GM12892 (cell line): Measurements from ENCODE around the gene CDC37.
"Not testable (repeated sequence)": the region's sequence is repeated elsewhere in the genome, so short reads cannot be mapped to it uniquely, and the experiment has no call there.

ENCODE experiments used
- DNase-seq: peaks from one replicate; pipeline ENCODE4 v3.0.0; 2011; ENCODE audit not compliant: insufficient read length
- FAIRE-seq: peaks from 2 replicates; lab custom pipeline; 2011; peaks lifted over from hg19 to GRCh38; lab: Jason Lieb, UNC
- POLR2A ChIP-seq: IDR thresholded peaks from 2 replicates; pipeline ENCODE4 v1.6.1; 2011; ENCODE audit warnings: low read depth, low read length, control low read depth
- POLR2AphosphoS5 ChIP-seq: IDR thresholded peaks from 2 replicates; pipeline ENCODE4 v1.6.1; 2011; ENCODE audit warnings: low read depth, low read length, control low read depth
- TAF1 ChIP-seq: IDR thresholded peaks from 2 replicates; pipeline ENCODE4 v1.6.1; 2011; ENCODE audit warnings: low read depth, mild to moderate bottlenecking, control low read depth, low read length, borderline replicate concordance

CDC37 gene

DNA sequence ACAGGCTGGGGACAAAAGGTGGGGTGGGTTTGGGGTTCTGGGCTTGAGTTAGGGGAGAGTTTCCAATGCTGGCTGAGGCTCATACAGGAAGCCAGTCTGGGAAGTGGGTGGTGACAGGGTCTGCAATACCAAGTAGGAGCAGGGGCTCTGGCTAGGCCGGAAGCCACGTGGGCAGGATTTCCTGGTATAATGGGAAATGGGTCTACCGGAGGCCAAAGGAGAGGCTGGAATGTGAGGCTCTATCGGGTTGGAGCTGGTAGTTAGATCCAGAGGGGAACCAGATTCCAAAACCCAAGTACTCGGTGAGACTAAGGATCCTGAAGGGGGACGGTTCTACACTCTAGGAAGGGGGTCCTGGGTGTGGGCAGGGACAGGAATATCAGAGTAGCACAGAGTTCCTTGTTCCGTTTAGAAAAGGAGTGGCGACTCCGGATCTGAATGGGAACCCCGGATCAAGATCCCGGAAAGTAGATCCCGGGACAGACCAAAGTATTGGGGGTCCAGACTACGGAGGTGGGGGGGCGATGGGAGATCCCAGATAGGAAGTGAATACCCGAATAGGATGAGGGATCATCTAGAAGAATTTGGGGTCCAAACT lies 802 bp downstream of the CDC37 start:
- TF ChIP-seq POLR2AphosphoS5 (no peak), POLR2A (no peak)
- FAIRE-seq = no peak
- DNase-seq = no peak

DNA sequence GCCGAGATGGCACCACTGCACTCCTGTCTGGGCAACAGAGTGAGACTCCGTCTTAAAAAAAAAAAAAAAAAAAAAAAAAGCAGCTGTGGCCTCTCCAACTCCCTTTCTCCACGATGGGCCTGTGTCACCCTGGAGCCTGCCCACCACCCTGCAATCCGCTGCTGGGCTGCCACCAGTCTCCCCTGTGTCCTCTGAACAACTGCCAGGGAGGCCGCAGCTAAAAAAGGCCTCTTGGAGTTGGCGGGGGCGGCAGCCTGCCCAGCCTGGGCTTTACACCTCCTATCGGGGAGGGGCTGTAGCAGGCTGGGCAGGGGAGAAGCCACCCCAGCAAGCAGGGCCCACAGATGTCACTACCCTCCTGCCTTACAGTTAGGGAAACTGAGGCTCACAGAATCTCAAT lies 3.5 kb downstream of the CDC37 start:
- TF ChIP-seq POLR2A (no peak), TAF1 (no peak), POLR2AphosphoS5 (no peak)
- no peak for FAIRE-seq
- no peak for DNase-seq

DNA sequence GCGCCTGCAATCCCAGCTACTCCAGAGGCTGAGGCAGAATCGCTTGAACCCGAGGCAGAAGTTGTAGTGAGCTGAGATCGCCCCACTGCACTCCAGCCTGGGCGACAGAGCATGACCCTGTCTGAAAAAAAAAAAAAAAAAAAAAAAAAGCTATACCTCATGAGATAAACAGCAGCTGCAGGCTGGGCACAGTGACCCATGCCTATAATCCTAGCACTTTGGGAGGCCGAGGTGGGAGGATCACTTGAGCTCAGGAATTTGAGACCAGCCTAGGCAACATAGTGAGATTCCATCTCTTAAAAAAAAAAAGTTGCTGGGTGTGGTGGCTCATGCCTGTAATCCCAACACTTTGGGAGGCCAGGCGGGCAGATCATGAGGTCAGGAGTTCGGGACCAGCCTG lies 4.0 kb downstream of the CDC37 start:
- DNase-seq, FAIRE-seq: not testable (repeated sequence)

DNA sequence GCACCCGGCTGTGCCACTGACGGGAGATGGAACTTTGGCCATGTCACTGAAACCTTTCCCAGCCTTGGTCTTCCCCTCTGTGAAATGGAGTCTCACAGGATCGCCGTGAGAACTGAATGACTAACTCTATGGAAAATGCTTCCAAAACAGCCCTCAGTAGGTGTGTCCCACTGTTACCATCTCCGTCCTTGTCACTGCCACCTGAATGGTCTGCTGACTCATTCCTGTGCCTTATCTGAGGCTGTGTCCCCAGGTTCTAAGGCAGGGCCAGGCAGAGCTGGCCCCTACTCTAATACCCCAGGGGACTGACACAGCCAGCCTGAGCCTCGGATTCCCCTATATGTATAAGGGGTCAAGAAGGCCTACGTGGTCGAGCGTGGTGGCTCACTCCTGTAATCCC lies 4.5 kb downstream of the CDC37 start:
- DNase-seq = no peak
- TF ChIP-seq TAF1 (no peak), POLR2A (no peak), POLR2AphosphoS5 (no peak)
- FAIRE-seq = no peak

DNA sequence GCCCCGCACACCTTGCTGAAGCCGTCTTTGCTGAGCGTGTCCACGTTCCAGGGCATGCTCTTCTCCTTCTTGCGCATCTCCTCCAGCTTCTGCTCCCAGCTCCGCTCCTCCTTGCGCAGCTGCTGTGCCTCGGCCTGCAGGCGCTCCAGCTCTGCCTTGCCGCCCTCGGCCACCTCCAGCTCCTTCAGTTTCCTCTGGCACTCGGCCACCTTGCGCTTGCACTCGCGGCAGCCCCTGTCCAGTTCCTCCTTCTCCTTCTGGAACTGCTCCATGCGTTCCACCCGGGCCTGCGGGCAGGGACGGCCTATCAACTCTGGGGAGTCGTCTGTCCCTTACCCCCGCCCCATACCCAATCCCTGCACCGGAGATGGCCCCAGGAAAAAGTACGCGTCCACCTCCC lies 7.4 kb downstream of the CDC37 start:
- TF ChIP-seq POLR2A = no peak
- no peak for TF ChIP-seq TAF1
- no peak for TF ChIP-seq POLR2AphosphoS5
- DNase-seq (peak; percentile 11), FAIRE-seq (no peak)

DNA sequence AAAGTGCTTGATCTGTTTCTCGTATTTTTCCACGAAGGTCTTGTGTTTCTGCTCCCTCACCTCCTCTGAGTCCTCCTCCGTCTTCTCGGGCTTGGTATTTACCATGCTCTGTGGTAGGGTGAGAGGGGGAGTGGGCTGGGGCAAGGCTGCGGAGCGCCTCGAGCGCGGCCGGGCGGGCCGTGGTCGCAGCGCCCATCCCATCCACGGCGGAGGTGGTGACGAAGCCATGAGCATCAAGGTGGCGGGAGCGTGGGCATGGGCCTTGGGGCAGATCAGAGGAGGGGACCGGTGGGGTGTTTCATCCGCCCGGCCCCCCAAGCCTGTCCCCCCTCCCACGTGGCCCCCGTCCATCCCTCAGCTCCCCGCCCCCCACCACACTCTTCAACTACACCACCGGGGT lies 7.9 kb downstream of the CDC37 start:
- no peak for TF ChIP-seq TAF1
- TF ChIP-seq POLR2A = no peak
- TF ChIP-seq POLR2AphosphoS5 = no peak
- DNase-seq (no peak), FAIRE-seq (no peak)

DNA sequence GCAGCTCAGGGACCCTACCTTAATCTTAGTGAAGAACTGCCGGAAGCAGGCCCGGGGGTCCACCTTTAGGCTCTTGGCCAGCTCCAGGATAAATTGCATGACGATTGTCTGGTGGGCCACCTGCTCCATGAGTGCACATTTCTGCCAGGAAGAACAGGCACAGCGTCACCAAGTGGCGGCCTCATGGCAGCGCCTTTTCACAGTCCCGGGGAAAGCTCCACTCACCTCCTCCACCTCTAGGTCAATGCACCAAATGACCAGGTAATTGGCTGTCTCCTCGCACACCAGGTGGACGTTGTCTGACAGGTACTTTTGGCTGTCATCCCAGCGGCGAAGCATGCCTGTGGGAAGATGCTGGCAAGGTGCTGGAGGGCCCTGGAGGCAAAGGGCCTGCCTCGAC lies 8.3 kb downstream of the CDC37 start:
- TF ChIP-seq POLR2A (no peak), POLR2AphosphoS5 (no peak), TAF1 (no peak)
- no peak for FAIRE-seq

DNA sequence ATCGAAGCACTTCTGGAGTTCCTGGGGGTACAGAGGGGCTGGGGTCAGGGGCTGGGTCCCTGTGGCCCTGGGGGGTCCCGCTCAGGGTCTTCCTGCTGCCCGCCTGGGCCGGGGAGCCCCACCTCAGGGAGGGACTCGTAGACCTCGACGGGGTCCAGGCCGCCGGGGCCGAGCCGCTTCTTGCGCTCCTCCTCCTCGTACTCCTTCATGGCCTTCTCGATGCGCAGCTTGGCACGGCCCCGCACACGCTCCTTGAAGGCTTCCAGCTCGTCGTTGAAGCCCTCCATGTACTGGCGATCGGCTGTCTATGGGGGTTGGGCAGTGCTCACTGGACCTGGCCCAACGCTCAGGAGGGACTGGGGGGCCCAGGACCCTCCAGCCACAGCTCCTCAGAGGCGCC lies 10.2 kb downstream of the CDC37 start:
- DNase-seq = no peak
- no peak for FAIRE-seq
- TF ChIP-seq POLR2AphosphoS5 (no peak), TAF1 (no peak), POLR2A (no peak)

More for the DNA sequence above, 8.3 kb downstream of the CDC37 start:
- no peak for DNase-seq

DNA sequence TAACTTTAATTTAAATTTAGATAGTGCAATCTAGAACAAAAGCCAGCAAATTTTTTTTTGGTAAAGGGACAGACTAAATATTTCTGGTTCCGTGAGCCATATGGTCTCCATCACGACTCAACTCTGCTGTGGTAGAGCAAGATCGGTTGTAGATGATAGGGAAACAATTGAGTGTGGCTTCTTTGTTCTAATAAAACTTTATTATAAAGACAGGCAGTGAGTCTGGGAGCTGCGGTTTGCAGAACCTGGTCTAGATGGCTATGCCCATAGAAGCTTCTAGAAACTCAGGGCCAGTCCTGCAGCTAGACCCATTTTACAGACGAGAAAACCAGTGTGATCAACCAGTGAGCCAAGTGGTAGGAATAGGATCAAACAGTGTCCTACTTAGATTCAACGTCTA lies 11.2 kb downstream of the CDC37 start:
- DNase-seq (no peak), FAIRE-seq (no peak)
- TF ChIP-seq POLR2AphosphoS5 (no peak), POLR2A (no peak), TAF1 (no peak)

DNA sequence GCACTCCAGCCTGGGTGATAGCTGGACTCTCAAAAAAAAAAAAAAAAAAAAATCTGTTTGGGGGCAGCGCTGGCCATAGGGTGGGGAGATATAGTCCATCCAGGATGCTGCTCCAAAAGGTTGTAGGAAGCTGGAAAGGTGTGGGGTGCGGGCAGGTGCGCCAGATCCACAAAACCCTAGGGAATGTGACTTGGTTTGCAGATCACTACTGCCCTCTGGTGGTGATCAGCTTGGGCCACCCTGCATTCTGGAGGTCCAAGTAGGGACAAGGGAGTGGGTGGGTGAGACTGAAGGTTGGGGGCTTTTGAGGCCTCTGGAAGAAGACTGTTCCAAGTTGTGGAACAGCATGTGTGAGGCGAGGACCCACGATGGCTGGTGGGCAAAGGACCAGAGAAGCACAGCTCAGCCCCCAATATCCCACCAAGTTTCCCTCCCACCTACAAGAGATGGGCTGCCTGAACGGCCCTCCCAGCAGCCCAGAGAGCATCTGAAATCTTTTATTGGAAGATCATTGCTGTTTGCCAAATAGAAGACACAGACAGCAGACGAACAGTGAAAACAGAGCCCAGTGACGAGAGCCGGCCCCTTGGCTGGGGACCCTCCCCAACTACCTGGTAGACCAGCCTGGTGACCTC lies 12.6 kb downstream of the CDC37 start:
- FAIRE-seq (peak; percentile 91), DNase-seq (no peak)
- TF ChIP-seq POLR2AphosphoS5 = peak; percentile 67
- no peak; the same call in 1 of the 2 replicates for TF ChIP-seq POLR2A
- no peak for TF ChIP-seq TAF1

DNA sequence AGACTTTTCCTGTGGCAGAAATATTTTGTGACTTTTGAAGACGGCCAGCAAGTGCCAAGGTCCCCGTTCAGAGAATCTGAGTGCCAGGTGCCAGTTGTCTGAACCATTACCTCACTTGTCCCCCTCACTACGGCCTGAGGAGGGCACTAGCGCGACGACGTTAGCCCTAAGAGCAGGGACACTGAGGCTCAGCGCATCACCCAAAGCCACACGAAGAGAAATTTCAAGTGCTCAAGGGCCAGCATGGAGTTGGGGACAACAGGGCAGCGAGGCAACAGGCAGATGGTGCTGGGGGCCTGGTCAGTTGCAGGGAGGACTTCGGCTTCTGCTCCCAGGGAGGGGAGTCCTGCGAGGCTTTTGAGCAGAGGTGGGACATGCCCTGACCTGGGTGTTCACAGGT lies 13.5 kb downstream of the CDC37 start:
- no peak for DNase-seq

DNA sequence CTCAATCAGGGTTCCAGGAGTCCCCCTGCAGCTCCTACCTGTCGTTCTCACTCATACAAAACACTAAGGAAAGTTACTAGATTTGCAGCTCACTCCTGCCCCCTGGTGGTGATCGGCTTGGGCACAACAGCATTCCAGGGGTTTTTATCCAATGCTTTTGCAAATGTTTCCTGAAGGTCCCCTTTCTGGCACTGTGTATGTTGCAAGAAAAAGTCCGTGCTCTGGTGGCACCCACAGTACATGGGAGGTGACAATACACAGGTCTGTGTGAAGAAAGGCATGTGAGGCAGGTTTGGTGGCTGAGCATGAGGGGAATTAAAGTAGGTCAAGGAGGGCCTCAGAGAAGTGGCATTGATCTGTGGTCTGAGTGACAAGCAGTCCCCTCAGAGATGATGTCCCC lies 14.4 kb downstream of the CDC37 start:
- TF ChIP-seq TAF1 = no peak
- no peak for TF ChIP-seq POLR2A
- TF ChIP-seq POLR2AphosphoS5 = no peak; the same call in 1 of the 2 replicates
- FAIRE-seq = peak; percentile 87
- no peak for DNase-seq

More for the DNA sequence above, 13.5 kb downstream of the CDC37 start:
- FAIRE-seq = no peak
- TF ChIP-seq POLR2A = no peak
- peak; percentile 29; the same call in 1 of the 2 replicates for TF ChIP-seq POLR2AphosphoS5

DNA sequence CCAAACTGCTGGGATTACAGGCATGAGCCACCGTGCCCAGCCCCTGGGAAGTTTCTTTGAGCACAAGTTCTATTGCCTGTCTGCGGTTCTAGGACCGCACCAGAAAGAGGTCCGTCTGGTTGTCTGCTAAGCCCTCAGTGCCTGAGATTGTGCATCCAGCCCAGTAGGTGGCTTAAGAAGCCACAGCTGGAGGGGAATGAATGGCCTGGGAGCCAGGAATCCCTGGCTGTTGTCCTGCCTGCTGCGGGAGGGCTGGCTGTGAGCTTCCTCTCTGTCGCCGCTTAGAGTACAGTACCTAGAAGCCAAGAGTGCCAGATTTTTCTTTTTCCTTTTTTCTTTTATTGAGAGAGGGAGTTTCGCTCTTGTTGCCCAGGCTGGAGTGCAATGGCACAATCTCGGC lies 18.8 kb downstream of the CDC37 start:
- FAIRE-seq (no peak), DNase-seq (no peak)
- TF ChIP-seq POLR2AphosphoS5 = no peak
- no peak for TF ChIP-seq TAF1
- TF ChIP-seq POLR2A = no peak

DNA sequence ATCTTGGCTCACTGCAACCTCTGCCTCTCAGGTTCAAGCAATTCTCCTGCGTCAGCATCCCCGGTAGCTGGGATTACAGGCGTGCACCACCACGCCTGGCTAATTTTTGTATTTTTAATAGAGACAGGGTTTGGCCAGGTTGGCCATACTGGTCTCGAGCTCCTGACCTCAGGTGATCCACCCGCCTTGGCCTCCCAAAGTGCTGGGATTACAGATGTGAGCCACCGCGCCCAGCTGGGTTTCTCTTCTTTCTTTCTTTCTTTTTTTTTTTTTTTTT lies 20.2 kb downstream of the CDC37 start:
- not testable (repeated sequence) for FAIRE-seq, DNase-seq
